Stimulated activated CD8-positive, alpha-beta memory T cell treated with anti-CD3 and anti-CD28 coated beads, Interleukin-2, amount 100 ng/mL, for 48 hours (primary cell): Measurements from ENCODE around the gene CDC42BPB.
"Not testable (repeated sequence)": the region's sequence is repeated elsewhere in the genome, so short reads cannot be mapped to it uniquely, and the experiment has no call there.

Experiments used
- DNase-seq, 2 donors: peaks; one replicate each; pipeline ENCODE4 v3.0.0-alpha.2; 2020; ENCODE audit warnings: low read depth in 2 of 2

The CDC42BPB gene

DNA sequence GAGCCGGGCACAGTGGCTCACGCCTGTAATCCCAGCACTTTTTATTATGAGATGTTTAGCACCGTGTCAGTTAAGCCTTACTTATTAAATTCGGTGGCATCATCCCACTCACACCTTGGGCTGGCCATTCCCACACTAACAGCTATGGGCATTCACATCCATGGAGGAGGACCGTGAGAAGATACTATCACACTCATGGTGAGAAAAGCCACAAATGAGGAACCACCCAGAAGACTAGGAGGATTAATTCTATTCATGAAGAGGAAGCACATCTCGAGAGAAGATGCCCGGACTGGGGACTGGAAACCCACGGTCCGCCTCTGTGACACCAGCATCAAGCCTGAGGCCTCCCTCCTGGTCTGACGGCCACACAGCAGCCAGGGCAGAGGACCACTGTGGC is 4.9 kb downstream of the CDC42BPB start:
- no peak for DNase-seq

GRCh38 chr14:103050935-103051334 is 6.4 kb downstream of the CDC42BPB start:
- DNase-seq = no peak

- DNase-seq = not testable (repeated sequence)
Measured at GRCh38 chr14:103047453-103047852, 9.9 kb downstream of the CDC42BPB start.

- no peak for DNase-seq
Measured at GRCh38 chr14:103045371-103045869, 11.9 kb downstream of the CDC42BPB start.

- no peak for DNase-seq
Measured at GRCh38 chr14:103043257-103044015, 13.9 kb downstream of the CDC42BPB start.

GRCh38 chr14:103041464-103041863 is 15.9 kb downstream of the CDC42BPB start:
- DNase-seq = no peak

DNA sequence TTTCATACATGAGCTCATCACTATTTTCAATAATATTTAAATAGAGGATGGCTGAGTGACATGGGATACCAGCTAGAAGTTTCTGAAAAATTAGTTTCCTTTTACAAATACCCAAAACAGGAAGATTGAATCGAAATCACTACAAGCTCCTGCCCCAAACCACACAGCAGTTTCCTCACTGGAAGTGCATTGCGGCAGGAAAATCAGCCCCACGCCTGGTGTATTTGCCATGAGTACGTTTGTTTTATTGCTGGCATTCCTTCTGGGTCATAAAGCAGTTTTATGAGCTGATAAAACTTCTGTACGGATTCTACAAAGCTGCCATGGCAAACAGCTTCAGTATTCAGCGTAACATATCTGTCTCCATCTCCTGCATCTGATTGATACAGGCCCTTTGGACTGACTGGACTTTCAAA is 23.7 kb downstream of the CDC42BPB start:
- no peak for DNase-seq

- no peak for DNase-seq
Measured at GRCh38 chr14:103031956-103032355, 25.4 kb downstream of the CDC42BPB start.

DNA sequence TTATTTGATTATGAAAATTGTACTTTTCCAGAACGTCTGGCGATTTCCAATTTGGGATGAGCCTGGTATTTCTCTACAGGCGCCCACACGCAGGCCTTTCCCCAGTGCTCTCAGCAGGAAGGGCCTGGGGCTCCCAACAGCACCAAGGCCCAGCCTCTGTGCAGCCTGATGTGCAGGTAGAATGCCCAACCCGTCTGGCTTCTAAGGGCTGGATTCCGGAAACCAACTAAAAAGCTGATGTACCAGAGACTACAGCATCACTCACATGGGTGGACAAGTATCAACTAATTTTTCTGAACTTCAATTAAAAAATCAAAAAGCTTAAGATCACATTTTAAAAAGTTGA is 25.8 kb downstream of the CDC42BPB start:
- no peak for DNase-seq

GRCh38 chr14:103030741-103031565 is 26.4 kb downstream of the CDC42BPB start:
- DNase-seq = no peak

DNA sequence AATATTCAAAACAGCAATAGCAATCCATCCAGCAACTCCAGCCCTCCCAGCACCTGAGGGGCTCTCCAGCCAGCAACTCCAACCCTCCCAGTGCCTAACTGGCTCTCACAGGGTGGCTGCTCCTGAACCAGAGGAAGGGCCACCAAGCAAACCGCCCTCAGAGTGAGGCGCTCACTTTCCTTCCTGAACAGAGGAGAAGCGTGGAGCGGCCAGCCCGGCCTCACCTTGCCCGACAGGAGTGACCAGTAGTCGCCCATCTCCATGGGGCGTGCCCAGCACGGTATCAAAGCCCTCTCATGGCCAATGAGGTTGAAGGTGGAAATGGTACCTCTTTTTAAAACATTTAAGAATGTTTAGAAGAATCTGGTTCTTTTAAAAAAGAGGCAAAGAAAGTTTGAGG is 27.4 kb downstream of the CDC42BPB start:
- no peak for DNase-seq

DNA sequence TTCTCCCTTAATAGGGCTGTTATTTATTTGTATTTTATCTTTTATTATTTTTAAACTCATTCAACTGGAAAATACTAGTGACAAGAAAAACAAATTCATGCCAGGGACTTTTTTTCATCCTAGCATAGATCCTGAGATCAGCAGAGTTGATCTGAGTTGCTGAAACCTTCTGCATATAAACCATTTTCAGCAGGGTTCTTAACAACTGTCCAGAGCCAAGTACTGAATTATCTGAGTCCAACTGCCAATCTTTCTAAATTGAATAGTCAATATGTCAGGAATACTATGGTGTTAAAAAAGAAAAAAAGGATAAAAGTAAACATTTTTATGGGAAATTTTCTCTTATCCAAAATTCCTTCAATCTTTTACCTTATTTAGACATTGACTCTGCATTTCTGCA is 28.6 kb downstream of the CDC42BPB start:
- no peak for DNase-seq

DNA sequence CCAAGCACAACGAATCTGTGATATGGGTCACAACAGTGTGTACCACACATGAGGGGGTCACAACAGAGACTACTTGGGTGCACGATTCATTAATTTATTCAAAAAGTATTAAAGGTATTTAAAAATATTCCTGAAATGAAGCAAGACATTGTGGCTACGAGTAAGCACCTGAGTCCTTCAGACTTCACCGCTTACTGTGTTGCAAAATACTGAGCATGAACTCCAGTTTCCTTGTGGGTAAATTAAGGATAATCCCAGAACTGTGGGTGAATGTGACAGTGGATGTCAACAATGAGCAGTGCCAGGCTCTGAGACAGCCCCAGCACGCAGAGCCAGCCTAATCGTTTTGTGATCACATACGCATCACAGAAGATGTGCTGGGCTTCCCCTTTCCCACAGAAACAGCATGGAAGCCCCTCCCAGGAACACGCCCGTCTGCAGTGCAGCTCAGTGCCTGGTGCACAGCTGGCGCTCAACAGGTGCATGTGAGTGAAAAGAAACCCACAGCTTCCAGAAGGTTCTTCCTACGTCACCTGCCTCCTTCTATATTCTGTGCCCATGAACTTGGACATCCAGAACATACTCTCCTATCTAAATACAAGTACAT is 29.1 kb downstream of the CDC42BPB start:
- no peak for DNase-seq

DNA sequence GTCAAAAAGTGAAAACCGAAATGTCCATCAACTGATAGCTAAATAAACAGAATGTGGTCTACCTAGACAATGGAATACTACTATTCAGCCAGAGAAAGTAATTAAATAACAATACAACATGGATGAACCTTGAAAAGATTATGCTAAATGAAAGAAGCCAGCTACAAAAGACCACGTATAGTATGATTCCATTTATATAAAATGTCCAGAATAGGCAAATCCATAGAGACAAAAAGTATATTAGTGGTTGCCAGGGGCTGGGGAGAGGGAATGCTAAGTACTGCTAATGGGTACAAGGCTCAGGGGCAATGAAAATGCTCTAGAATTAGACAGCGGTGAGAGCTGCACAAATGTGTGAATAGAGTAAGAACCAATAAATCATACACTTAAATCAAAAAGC is 29.9 kb downstream of the CDC42BPB start:
- no peak for DNase-seq

DNA sequence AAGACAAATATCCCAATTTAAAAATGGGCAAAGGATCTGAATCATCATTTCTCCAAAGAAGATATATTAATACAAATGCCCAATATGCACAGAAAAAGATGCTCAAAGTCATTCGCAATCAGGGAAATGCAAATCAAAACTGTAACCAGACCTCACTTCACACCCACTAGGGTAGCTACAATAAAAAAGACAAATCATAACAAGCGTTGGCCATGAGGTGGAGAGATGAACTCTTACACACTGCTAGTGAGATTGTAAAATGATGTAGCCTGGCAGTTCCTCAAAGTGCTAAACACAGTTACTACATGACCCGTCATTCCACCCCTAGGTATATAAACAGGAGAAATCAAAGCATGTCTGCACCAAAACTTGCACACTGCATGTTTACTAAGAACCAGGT is 30.4 kb downstream of the CDC42BPB start:
- no peak for DNase-seq

DNA sequence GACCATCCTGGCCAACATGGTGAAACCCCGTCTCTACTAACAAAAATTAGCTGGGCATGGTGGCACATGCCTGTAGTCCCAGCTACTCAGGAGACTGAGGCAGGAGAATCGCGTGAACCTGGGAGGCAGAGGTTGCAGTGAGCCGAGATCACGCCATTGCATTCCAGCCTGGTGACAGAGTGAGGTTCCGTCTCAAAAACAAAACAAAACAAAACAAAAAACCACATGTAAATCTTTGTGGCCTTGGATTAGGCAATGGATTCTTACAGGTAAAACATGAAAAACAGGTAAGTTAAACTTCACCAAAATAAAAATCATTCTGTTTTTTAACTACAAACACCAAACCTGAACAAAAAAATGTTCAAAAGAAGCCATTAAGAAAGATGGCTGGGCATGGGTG is 31.2 kb downstream of the CDC42BPB start:
- not testable (repeated sequence) for DNase-seq

GRCh38 chr14:103023881-103024473 is 33.4 kb downstream of the CDC42BPB start:
- no peak for DNase-seq

- no peak for DNase-seq
Measured at GRCh38 chr14:103022685-103023044, 34.7 kb downstream of the CDC42BPB start.

DNA sequence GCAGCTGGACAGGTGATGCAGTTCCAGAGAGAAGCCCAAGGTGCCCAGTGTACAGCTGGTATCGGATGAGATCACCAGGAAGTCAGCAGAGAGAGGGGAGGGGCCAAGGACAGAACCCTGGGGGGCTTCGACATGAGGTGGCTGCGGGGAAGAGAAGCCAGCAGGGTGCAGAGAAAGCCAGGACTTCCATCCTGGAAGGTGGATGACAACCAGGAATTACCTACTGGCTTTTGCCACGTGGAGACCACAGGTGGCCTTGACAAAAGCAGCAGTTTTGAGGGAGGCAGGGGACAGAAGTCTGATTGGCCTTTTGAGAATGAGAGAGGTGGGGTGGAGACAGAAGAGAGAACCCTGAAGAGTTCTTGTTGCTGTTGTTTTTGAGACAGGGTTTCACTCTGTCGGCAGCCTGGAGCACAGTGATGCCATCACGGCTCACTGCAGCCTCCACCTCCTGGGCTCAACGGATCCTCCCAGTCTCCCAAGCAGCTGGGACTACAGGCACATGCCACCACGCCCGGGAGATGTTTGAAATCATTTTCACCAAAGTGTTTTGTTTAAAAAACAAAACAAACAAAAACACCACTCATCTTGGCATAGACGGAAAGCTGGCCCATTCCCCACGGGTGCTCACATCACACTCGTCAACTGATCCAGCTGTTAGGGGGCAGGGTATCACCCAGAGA is 35.2 kb downstream of the CDC42BPB start:
- no peak for DNase-seq

GRCh38 chr14:103021684-103022001 is 35.7 kb downstream of the CDC42BPB start:
- DNase-seq = no peak

DNA sequence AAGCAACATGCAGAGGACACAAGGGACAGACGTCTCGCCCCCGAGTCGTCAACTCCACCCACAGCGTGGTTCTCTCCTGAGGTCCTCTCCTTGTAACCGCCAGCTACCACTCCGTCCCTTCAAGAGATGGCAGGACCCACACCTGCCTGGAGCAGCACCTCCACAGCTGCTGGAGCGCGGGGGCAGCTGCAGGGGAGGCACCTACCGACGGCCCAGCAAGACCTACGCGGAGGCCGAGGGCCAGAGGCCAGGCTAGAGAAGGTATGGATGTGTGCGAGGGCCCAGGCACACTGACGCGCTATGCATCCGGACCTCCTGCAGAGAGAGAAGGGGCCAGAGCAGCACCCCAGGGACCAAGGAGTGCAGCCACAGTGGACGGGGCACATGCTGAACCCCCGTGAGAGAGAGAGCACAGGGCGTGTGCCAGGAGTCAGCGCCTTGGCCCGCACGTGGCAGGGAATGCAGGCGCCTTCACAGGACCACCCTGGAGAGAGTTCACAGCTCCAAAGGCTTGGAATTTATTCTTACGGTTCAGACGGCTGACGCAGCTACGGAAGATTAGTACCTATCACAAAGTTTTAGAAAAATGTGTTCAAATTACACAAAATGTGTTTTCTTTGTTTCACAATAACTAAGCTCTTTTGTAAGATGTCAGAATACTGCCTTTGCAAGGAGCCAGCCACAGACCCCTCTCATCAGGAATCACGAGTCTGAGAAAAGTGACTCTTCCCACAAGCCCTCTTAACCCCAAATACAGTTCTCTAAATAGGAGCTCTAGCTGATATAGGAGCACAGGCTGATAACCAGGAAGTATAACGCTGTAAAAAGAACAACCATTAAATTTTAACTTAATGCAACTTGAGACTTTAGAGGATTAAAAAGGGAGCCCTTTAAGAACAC is 36.8 kb downstream of the CDC42BPB start:
- DNase-seq = no peak
